HEK293 (cell line): ENCODE measurements around the gene UFC1.

ENCODE experiments used
- BCL11A ChIP-seq: fragments of 450-650 bp; formaldehyde crosslinking; IDR thresholded peaks from 2 replicates; pipeline ENCODE4 v1.5.1; 2016; ENCODE audit warnings: low read depth, missing biosample characterization, missing genetic modification characterization
- KLF1 ChIP-seq: fragments of 450-650 bp; formaldehyde crosslinking; IDR thresholded peaks from 2 replicates; pipeline ENCODE4 v1.5.1; 2016; ENCODE audit warnings: missing biosample characterization, missing genetic modification characterization
- KLF17 ChIP-seq: fragments of 450-650 bp; formaldehyde crosslinking; IDR thresholded peaks from 2 replicates; pipeline ENCODE4 v1.5.1; 2016; ENCODE audit warnings: missing biosample characterization, missing genetic modification characterization
- OSR2 ChIP-seq: fragments of 450-650 bp; formaldehyde crosslinking; IDR thresholded peaks from 2 replicates; pipeline ENCODE4 v1.5.1; 2016; ENCODE audit warnings: missing biosample characterization, missing genetic modification characterization
- PBX3 ChIP-seq: sonication (generic); formaldehyde crosslinking; IDR thresholded peaks from 2 replicates; pipeline ENCODE4 v1.8.1; 2022; ENCODE audit warnings: mild to moderate bottlenecking, moderate library complexity, missing genetic modification reagents
- PRDM4 ChIP-seq: fragments of 450-650 bp; formaldehyde crosslinking; IDR thresholded peaks from 2 replicates; pipeline ENCODE4 v1.5.1; 2017; ENCODE audit warnings: missing biosample characterization, missing genetic modification characterization
- PRDM6 ChIP-seq: fragments of 450-650 bp; formaldehyde crosslinking; IDR thresholded peaks from 2 replicates; pipeline ENCODE4 v1.5.1; 2017; ENCODE audit warnings: missing biosample characterization, missing genetic modification characterization
- REPIN1 ChIP-seq: fragments of 450-650 bp; formaldehyde crosslinking; IDR thresholded peaks from 2 replicates; pipeline ENCODE4 v1.5.1; 2017; ENCODE audit warnings: missing biosample characterization, missing genetic modification characterization, low read depth
- SP7 ChIP-seq: fragments of 450-650 bp; formaldehyde crosslinking; IDR thresholded peaks from 2 replicates; pipeline ENCODE4 v1.5.1; 2016; ENCODE audit warnings: missing biosample characterization, missing genetic modification characterization
- TRIM28 ChIP-seq: IDR thresholded peaks from 2 replicates; pipeline ENCODE4 v1.6.1; 2011; ENCODE audit warnings: low read length, control low read depth, borderline replicate concordance
- ZBTB20 ChIP-seq: fragments of 450-650 bp; formaldehyde crosslinking; IDR thresholded peaks from 2 replicates; pipeline ENCODE4 v1.5.1; 2016; ENCODE audit warnings: missing biosample characterization, missing genetic modification characterization
- ZBTB8A ChIP-seq: fragments of 450-650 bp; formaldehyde crosslinking; IDR thresholded peaks from 2 replicates; pipeline ENCODE4 v1.5.1; 2016; ENCODE audit warnings: missing biosample characterization, missing genetic modification characterization
- ZFP37 ChIP-seq: fragments of 450-650 bp; formaldehyde crosslinking; IDR thresholded peaks from 2 replicates; pipeline ENCODE4 v1.5.1; 2016; ENCODE audit warnings: missing biosample characterization, missing genetic modification characterization
- ZFP69B ChIP-seq: fragments of 450-650 bp; formaldehyde crosslinking; IDR thresholded peaks from 2 replicates; pipeline ENCODE4 v1.5.1; 2016; ENCODE audit warnings: missing biosample characterization, missing genetic modification characterization
- ZNF157 ChIP-seq: fragments of 450-650 bp; formaldehyde crosslinking; IDR thresholded peaks from 2 replicates; pipeline ENCODE4 v1.5.1; 2016; ENCODE audit warnings: missing biosample characterization, missing genetic modification characterization
- ZNF16 ChIP-seq: fragments of 450-650 bp; formaldehyde crosslinking; IDR thresholded peaks from 2 replicates; pipeline ENCODE4 v1.5.1; 2016; ENCODE audit warnings: low read depth, missing biosample characterization, missing genetic modification characterization
- ZNF169 ChIP-seq: fragments of 450-650 bp; formaldehyde crosslinking; IDR thresholded peaks from 2 replicates; pipeline ENCODE4 v1.5.1; 2016; ENCODE audit warnings: missing biosample characterization, missing genetic modification characterization
- ZNF19 ChIP-seq: fragments of 450-650 bp; formaldehyde crosslinking; IDR thresholded peaks from 2 replicates; pipeline ENCODE4; 2016; ENCODE audit warnings: missing biosample characterization, missing genetic modification characterization, low read depth
- ZNF2 ChIP-seq: fragments of 450-650 bp; formaldehyde crosslinking; IDR thresholded peaks from 2 replicates; pipeline ENCODE4 v1.5.1; 2016; ENCODE audit warnings: missing biosample characterization, missing genetic modification characterization
- ZNF223 ChIP-seq: fragments of 450-650 bp; formaldehyde crosslinking; IDR thresholded peaks from 2 replicates; pipeline ENCODE4 v1.5.1; 2016; ENCODE audit warnings: missing biosample characterization, missing genetic modification characterization
- ZNF24 ChIP-seq: fragments of 450-650 bp; formaldehyde crosslinking; IDR thresholded peaks from 2 replicates; pipeline ENCODE4 v1.5.1; 2016; ENCODE audit warnings: missing biosample characterization, missing genetic modification characterization
- ZNF248 ChIP-seq: fragments of 450-650 bp; formaldehyde crosslinking; IDR thresholded peaks from 2 replicates; pipeline ENCODE4 v1.5.1; 2017; ENCODE audit warnings: missing biosample characterization, missing genetic modification characterization
- ZNF324 ChIP-seq: fragments of 450-650 bp; formaldehyde crosslinking; IDR thresholded peaks from 2 replicates; pipeline ENCODE4 v1.5.1; 2016; ENCODE audit warnings: missing biosample characterization, missing genetic modification characterization
- ZNF341 ChIP-seq: fragments of 450-650 bp; formaldehyde crosslinking; IDR thresholded peaks from 2 replicates; pipeline ENCODE4; 2016; ENCODE audit warnings: low read depth, missing biosample characterization, missing genetic modification characterization
- ZNF362 ChIP-seq: fragments of 450-650 bp; formaldehyde crosslinking; IDR thresholded peaks from 2 replicates; pipeline ENCODE4 v1.5.1; 2016; ENCODE audit warnings: missing biosample characterization, missing genetic modification characterization
- ZNF391 ChIP-seq: fragments of 450-650 bp; formaldehyde crosslinking; IDR thresholded peaks from 2 replicates; pipeline ENCODE4 v1.5.1; 2016; ENCODE audit warnings: low read depth, missing biosample characterization, missing genetic modification characterization, borderline replicate concordance
- ZNF510 ChIP-seq: fragments of 450-650 bp; formaldehyde crosslinking; IDR thresholded peaks from 2 replicates; pipeline ENCODE4 v1.5.1; 2018; ENCODE audit warnings: mild to moderate bottlenecking, missing genetic modification characterization, missing biosample characterization; ENCODE audit not compliant: insufficient replicate concordance
- ZNF580 ChIP-seq: fragments of 450-650 bp; formaldehyde crosslinking; IDR thresholded peaks from 2 replicates; pipeline ENCODE4 v1.5.1; 2016; ENCODE audit warnings: missing biosample characterization, missing genetic modification characterization
- ZNF600 ChIP-seq: fragments of 450-650 bp; formaldehyde crosslinking; IDR thresholded peaks from 2 replicates; pipeline ENCODE4 v1.5.1; 2016; ENCODE audit warnings: missing biosample characterization, missing genetic modification characterization
- ZNF692 ChIP-seq: fragments of 450-650 bp; formaldehyde crosslinking; IDR thresholded peaks from 2 replicates; pipeline ENCODE4 v1.5.1; 2016; ENCODE audit warnings: missing biosample characterization, missing genetic modification characterization
- ZSCAN16 ChIP-seq: fragments of 450-650 bp; formaldehyde crosslinking; IDR thresholded peaks from 2 replicates; pipeline ENCODE4 v1.5.1; 2016; ENCODE audit warnings: missing biosample characterization, missing genetic modification characterization

The UFC1 gene

GRCh38 chr1:161177112-161177935, 23.5 kb downstream of the UFC1 start, which contains the start of gene B4GALT3 (continued):
- TF ChIP-seq PRDM6 (tag by site-specific recombination) (no peak), PRDM4 (peak; percentile 64; the same call in 1 of the 2 replicates), ZBTB8A (peak; percentile 41), ZNF510 (tag by site-specific recombination) (no peak), KLF1 (tag by site-specific recombination) (peak; percentile 90), ZSCAN16 (tag by site-specific recombination) (peak; percentile 87), ZNF24 (tag by site-specific recombination) (peak; percentile 67), OSR2 (tag by site-specific recombination) (peak; percentile 78), ZNF324 (tag by site-specific recombination) (peak; percentile 75; the same call in 1 of the 2 replicates), ZNF692 (peak; percentile 87), ZBTB20 (tag by site-specific recombination) (peak; percentile 64; the same call in 1 of the 2 replicates), ZNF341 (tag by site-specific recombination) (peak; percentile 71), BCL11A (tag by site-specific recombination) (peak; percentile 34; the same call in 1 of the 2 replicates), ZFP37 (tag by site-specific recombination) (peak; percentile 73; the same call in 1 of the 2 replicates), ZNF2 (tag by site-specific recombination) (peak; percentile 76), ZFP69B (tag by site-specific recombination) (peak; percentile 77; the same call in 1 of the 2 replicates), SP7 (tag by site-specific recombination) (peak; percentile 83), REPIN1 (tag by site-specific recombination) (no peak), ZNF169 (no peak), TRIM28 (no peak; the same call in none of the 2 replicates), PBX3 (CRISPR knock-in tag) (0 out of 2 replicates have a peak, but pooled peaks have one; percentile 40), ZNF16 (0 out of 2 replicates have a peak, but pooled peaks have one; percentile 39), ZNF600 (tag by site-specific recombination) (peak; percentile 99), ZNF362 (tag by site-specific recombination) (no peak), ZNF157 (tag by site-specific recombination) (no peak), ZNF19 (tag by site-specific recombination) (no peak), ZNF580 (tag by site-specific recombination) (no peak), KLF17 (tag by site-specific recombination) (peak; percentile 70), ZNF391 (tag by site-specific recombination) (peak; percentile 21; the same call in 1 of the 2 replicates), ZNF223 (no peak), ZNF248 (tag by site-specific recombination) (no peak)
